LNCAP (cell line): Measurements from ENCODE around the gene SULF2.

Source experiments
- CTCF ChIP-seq: fragments of 450-650 bp; IDR thresholded peaks from 2 replicates; pipeline ENCODE4 v1.5.1; 2017; ENCODE audit warnings: mild to moderate bottlenecking

SULF2 gene

GRCh38 chr20:47629907-47630306 is 155.4 kb downstream of the SULF2 start:
- no peak for TF ChIP-seq CTCF

GRCh38 chr20:47627540-47627939 is 157.7 kb downstream of the SULF2 start:
- TF ChIP-seq CTCF = no peak

- TF ChIP-seq CTCF = no peak
Observed at GRCh38 chr20:47623206-47623605, 162.1 kb downstream of the SULF2 start.

GRCh38 chr20:47622118-47622665 is 163.1 kb downstream of the SULF2 start:
- TF ChIP-seq CTCF = no peak

GRCh38 chr20:47620808-47621805 is 164.2 kb downstream of the SULF2 start:
- TF ChIP-seq CTCF = peak; percentile 92

GRCh38 chr20:47618479-47618878 is 166.8 kb downstream of the SULF2 start:
- TF ChIP-seq CTCF = no peak

- TF ChIP-seq CTCF = no peak
Observed at GRCh38 chr20:47614703-47615309, 170.5 kb downstream of the SULF2 start.
